PC-3 (cell line): ENCODE results near the gene BCL2L13. TPM values are rescaled to one million over a fixed set of nuclear protein-coding genes. Genes with fewer than 3 reads are reported as not detected.
"Not testable (repeated sequence)": the region's sequence is repeated elsewhere in the genome, so short reads cannot be mapped to it uniquely, and the experiment has no call there.

Experiments used
- ATAC-seq: fragments of 200-7000 bp; cut with Tn5 transposase; 2 replicates; pipeline ENCODE4 v1.9.1; 2020; ENCODE audit warnings: mild to moderate bottlenecking, moderate library complexity
- BruUV-seq: library from RNA; stranded (reverse); fragments of 400-500 nt; replicated peaks from 2 replicates; lab custom pipeline; 2021; lab: Mats Ljungman, UMichigan
- CTCF ChIA-PET: fragments of 300-600 bp; sonication (Branson Sonifier 250); formaldehyde crosslinking; loops from one replicate; lab custom pipeline; 2022; ENCODE audit warnings: antibody characterized with exemption; lab: Charles Lee
- POLR2A ChIA-PET: fragments of 300-600 bp; sonication (Branson Sonifier 250); formaldehyde crosslinking; loops from one replicate; lab custom pipeline; 2022; ENCODE audit warnings: antibody characterized with exemption; ENCODE audit not compliant: unreplicated experiment; lab: Charles Lee
- DNase-seq: peaks from one replicate; pipeline ENCODE4 v3.0.0-alpha.2; 2015
- H2AFZ ChIP-seq: fragments of 300-600 bp; sonication (generic); 2 replicates; pipeline ENCODE4 v1.6.0; 2016; ENCODE audit warnings: antibody characterized with exemption, low read length
- H3F3A ChIP-seq: fragments of 300-600 bp; sonication (generic); one replicate; pipeline ENCODE4 v1.6.0; 2017; ENCODE audit warnings: antibody characterized with exemption, low read length, control low read depth, mild to moderate bottlenecking; ENCODE audit not compliant: unreplicated experiment
- H3K27ac ChIP-seq: fragments of 300-600 bp; sonication (generic); 2 replicates; pipeline ENCODE4 v1.5.1; 2016; ENCODE audit warnings: mild to moderate bottlenecking, low read length
- H3K27me3 ChIP-seq: fragments of 300-600 bp; sonication (generic); 2 replicates; pipeline ENCODE4 v1.6.1; 2016; ENCODE audit warnings: low read length, mixed read lengths
- H3K36me3 ChIP-seq: fragments of 300-600 bp; sonication (generic); 2 replicates; pipeline ENCODE4 v1.6.1; 2016; ENCODE audit warnings: low read depth, mixed run types, low read length, mixed read lengths
- H3K4me1 ChIP-seq: fragments of 300-600 bp; sonication (generic); 2 replicates; pipeline ENCODE4 v1.5.1; 2016; ENCODE audit warnings: low read length; ENCODE audit not compliant: insufficient read depth
- H3K4me2 ChIP-seq: fragments of 300-600 bp; sonication (generic); 2 replicates; pipeline ENCODE4 v1.6.0; 2016; ENCODE audit warnings: low read length
- H3K4me3 ChIP-seq: fragments of 300-600 bp; sonication (generic); 2 replicates; pipeline ENCODE4 v1.5.1; 2016; ENCODE audit warnings: mild to moderate bottlenecking, low read length, mixed read lengths
- H3K79me2 ChIP-seq: fragments of 300-600 bp; sonication (generic); 2 replicates; pipeline ENCODE4 v1.6.1; 2017; ENCODE audit warnings: low read length, mixed read lengths
- H3K9ac ChIP-seq: fragments of 300-600 bp; sonication (generic); 2 replicates; pipeline ENCODE4 v1.6.0; 2016; ENCODE audit warnings: mild to moderate bottlenecking, low read length
- H3K9me2 ChIP-seq: fragments of 300-600 bp; sonication (generic); replicated peaks from 2 replicates; pipeline ENCODE4 v1.6.1; 2016; ENCODE audit warnings: mixed run types, low read length, mixed read lengths
- H3K9me3 ChIP-seq: fragments of 300-600 bp; sonication (generic); 2 replicates; pipeline ENCODE4 v1.6.1; 2016; ENCODE audit warnings: low read length, mixed read lengths
- H4K20me1 ChIP-seq: fragments of 300-600 bp; sonication (generic); 2 replicates; pipeline ENCODE4 v1.6.1; 2016; ENCODE audit warnings: low read length, mixed read lengths
- CTCF ChIP-seq: fragments of 300-600 bp; sonication (generic); conservative IDR thresholded peaks from 2 replicates; pipeline ENCODE4 v1.5.1; 2017; ENCODE audit warnings: antibody characterized with exemption, low read depth, mild to moderate bottlenecking, low read length
- EZH2 ChIP-seq: fragments of 300-600 bp; sonication (generic); IDR thresholded peaks from one replicate; pipeline ENCODE4 v1.6.1; 2017; ENCODE audit warnings: antibody characterized with exemption, mild to moderate bottlenecking, low read length; ENCODE audit not compliant: unreplicated experiment
- EZH2phosphoT487 ChIP-seq: fragments of 300-600 bp; sonication (generic); IDR thresholded peaks from 2 replicates; pipeline ENCODE4 v1.6.1; 2018; ENCODE audit warnings: mild to moderate bottlenecking, antibody characterized with exemption, low read length, borderline replicate concordance
- intact Hi-C: fragments of 100-400 bp; cut with micrococcal nuclease; formaldehyde crosslinking; loops from 2 replicates; pipeline ENCODE4 v1.9.0; 2023
- total RNA-seq: library from RNA; depleted of rRNA; stranded (reverse); fragments of >200 nt; gene quantifications from 2 replicates; pipeline ENCODE4 v1.2.3, GENCODE V29; 2014

Gene BCL2L13
- total RNA-seq, 1 experiment from 2014 or later, result 31.3 TPM

- Histone ChIP-seq H3K36me3 (no peaks in the 10 kb centered on the region), H3K9me3 (no peaks in the 10 kb centered on the region), H3K9me2 (no peaks in the 10 kb centered on the region), H3F3A (no peaks in the 10 kb centered on the region), H3K4me2 (no peak overlapping the region), H3K4me3 (no peak overlapping the region), H3K79me2 (no peaks in the 10 kb centered on the region), H3K9ac (no peak overlapping the region), H3K27ac (no peak overlapping the region), H2AFZ (no peak overlapping the region), H3K4me1 (no peaks in the 10 kb centered on the region), H4K20me1 (no peaks in the 10 kb centered on the region), H3K27me3 (no peaks in the 10 kb centered on the region)
- ChIA-PET CTCF (no interaction called here), POLR2A (no interaction called here)
- intact Hi-C loops, result no loop called here
- no TSS peak for BruUV-seq
- DNase-seq (no peak), ATAC-seq (no peak)
- TF ChIP-seq EZH2phosphoT487, result no peak
- TF ChIP-seq CTCF, result no peak
- no peak for TF ChIP-seq EZH2
Observed at GRCh38 chr22:17694193-17694592, 55.6 kb downstream of the BCL2L13 start.

- POLR2A ChIA-PET, result no interaction called here
- H3K79me2 ChIP-seq, result no peaks in the 10 kb centered on the region
- no TSS peak for BruUV-seq
- CTCF ChIA-PET, result no interaction called here
- H3K4me3 ChIP-seq, result no peak overlapping the region
- intact Hi-C loops, result no loop called here
- no peak overlapping the region for H3K9ac ChIP-seq
- TF ChIP-seq EZH2phosphoT487, result no peak
- no peak for TF ChIP-seq CTCF
- no peak for TF ChIP-seq EZH2
- no peaks in the 10 kb centered on the region for H4K20me1 ChIP-seq
- H3F3A ChIP-seq, result no peaks in the 10 kb centered on the region
- no peaks in the 10 kb centered on the region for H3K9me3 ChIP-seq
- DNase-seq, result no peak
- no peak overlapping the region for H3K4me2 ChIP-seq
- H2AFZ ChIP-seq, result no peak overlapping the region
- no peaks in the 10 kb centered on the region for H3K27me3 ChIP-seq
- ATAC-seq, result no peak
- no peaks in the 10 kb centered on the region for H3K9me2 ChIP-seq
- H3K27ac ChIP-seq, result no peak overlapping the region
- no peaks in the 10 kb centered on the region for H3K4me1 ChIP-seq
- no peaks in the 10 kb centered on the region for H3K36me3 ChIP-seq
Observed at GRCh38 chr22:17694752-17695151, 56.2 kb downstream of the BCL2L13 start.

- no peaks in the 10 kb centered on the region for H3F3A ChIP-seq
- H4K20me1 ChIP-seq, result no peaks in the 10 kb centered on the region
- no peak overlapping the region for H2AFZ ChIP-seq
- H3K9ac ChIP-seq, result no peak overlapping the region
- ChIA-PET CTCF (no interaction called here), POLR2A (no interaction called here)
- no TSS peak for BruUV-seq
- no peaks in the 10 kb centered on the region for H3K36me3 ChIP-seq
- no peaks in the 10 kb centered on the region for H3K4me1 ChIP-seq
- no peak overlapping the region for H3K4me3 ChIP-seq
- intact Hi-C loops, result no loop called here
- no peaks in the 10 kb centered on the region for H3K27me3 ChIP-seq
- H3K79me2 ChIP-seq, result no peaks in the 10 kb centered on the region
- no peak overlapping the region for H3K27ac ChIP-seq
- DNase-seq (no peak), ATAC-seq (no peak)
- no peaks in the 10 kb centered on the region for H3K9me2 ChIP-seq
- H3K9me3 ChIP-seq, result no peaks in the 10 kb centered on the region
- H3K4me2 ChIP-seq, result no peak overlapping the region
- no peak for TF ChIP-seq CTCF
- no peak for TF ChIP-seq EZH2
- TF ChIP-seq EZH2phosphoT487, result no peak
Observed at GRCh38 chr22:17695986-17696385, 57.4 kb downstream of the BCL2L13 start.

- H4K20me1 ChIP-seq, H3K4me1 ChIP-seq, H3F3A ChIP-seq, ATAC-seq, H3K9me3 ChIP-seq, CTCF ChIA-PET, H3K9me2 ChIP-seq, intact Hi-C loops, H3K4me3 ChIP-seq, H3K27me3 ChIP-seq, H3K36me3 ChIP-seq, H3K9ac ChIP-seq, H3K4me2 ChIP-seq, H3K79me2 ChIP-seq, H2AFZ ChIP-seq, H3K27ac ChIP-seq, DNase-seq, POLR2A ChIA-PET, BruUV-seq: not testable (repeated sequence)
Observed at GRCh38 chr22:17697196-17697595, 58.6 kb downstream of the BCL2L13 start.
